GM12801 (cell line): ENCODE data around the gene ITGB6.

ENCODE experiments used
- CTCF ChIP-seq: IDR thresholded peaks from one replicate; pipeline ENCODE4 v1.5.1; 2011; ENCODE audit warnings: control low read depth; ENCODE audit not compliant: insufficient read length; ENCODE audit errors: extremely low read depth

ITGB6 gene

GRCh38 chr2:160087854-160088745 lies 112.0 kb downstream of the ITGB6 start:
- no peak for TF ChIP-seq CTCF

- no peak for TF ChIP-seq CTCF
Observed at GRCh38 chr2:160085662-160086061, 114.4 kb downstream of the ITGB6 start.

GRCh38 chr2:160077912-160078810 lies 121.9 kb downstream of the ITGB6 start:
- TF ChIP-seq CTCF = no peak

- TF ChIP-seq CTCF = no peak
Observed at GRCh38 chr2:160076914-160077313, 123.2 kb downstream of the ITGB6 start.

- no peak for TF ChIP-seq CTCF
Observed at GRCh38 chr2:160076241-160076640, 123.8 kb downstream of the ITGB6 start.

- TF ChIP-seq CTCF = no peak
Observed at GRCh38 chr2:160075171-160075570, 124.9 kb downstream of the ITGB6 start.

- no peak for TF ChIP-seq CTCF
Observed at GRCh38 chr2:160073284-160073888, 126.7 kb downstream of the ITGB6 start.
